CD4-positive, alpha-beta T cell treated with Interleukin-10 for 1 hour (primary cell): ENCODE measurements around the gene TMEM244.
"Not testable (repeated sequence)": the region's sequence is repeated elsewhere in the genome, so short reads cannot be mapped to it uniquely, and the experiment has no call there.

Source experiments
- DNase-seq: peaks from one replicate; pipeline ENCODE4 v3.0.0-alpha.2; 2020

TMEM244 gene

GRCh38 chr6:129860908-129861665 lies at the start of gene TMEM244:
Gene TMEM244 (minus strand): TSS chr6:129861315. CDS start chr6:129861188, 127 bp downstream.
- DNase-seq: peak; percentile 48

- DNase-seq: no peak
Observed at GRCh38 chr6:129908858-129909257, 47.7 kb upstream of the TMEM244 start.

GRCh38 chr6:129908356-129908755 lies 47.2 kb upstream of the TMEM244 start:
- DNase-seq: no peak

GRCh38 chr6:129906515-129907077 lies 45.5 kb upstream of the TMEM244 start:
- DNase-seq: no peak

GRCh38 chr6:129903082-129903481 lies 42.0 kb upstream of the TMEM244 start:
- no peak for DNase-seq

- DNase-seq: no peak
Observed at GRCh38 chr6:129902681-129903080, 41.6 kb upstream of the TMEM244 start.

GRCh38 chr6:129901910-129902309 lies 40.8 kb upstream of the TMEM244 start:
- no peak for DNase-seq

GRCh38 chr6:129895692-129896091 lies 34.6 kb upstream of the TMEM244 start:
- no peak for DNase-seq

- DNase-seq: no peak
Observed at GRCh38 chr6:129894921-129895320, 33.8 kb upstream of the TMEM244 start.

GRCh38 chr6:129893640-129894039 lies 32.5 kb upstream of the TMEM244 start:
- peak; percentile 47 for DNase-seq

GRCh38 chr6:129890701-129891100 lies 29.6 kb upstream of the TMEM244 start:
- no peak for DNase-seq

- DNase-seq: no peak
Observed at GRCh38 chr6:129890164-129890563, 29.0 kb upstream of the TMEM244 start.

GRCh38 chr6:129889580-129889979 lies 28.5 kb upstream of the TMEM244 start:
- DNase-seq: no peak

- no peak for DNase-seq
Observed at GRCh38 chr6:129886401-129887155, 25.5 kb upstream of the TMEM244 start.

- DNase-seq: no peak
Observed at GRCh38 chr6:129884211-129884610, 23.1 kb upstream of the TMEM244 start.

GRCh38 chr6:129882510-129883023 lies 21.5 kb upstream of the TMEM244 start:
- peak; percentile 14 for DNase-seq

- not testable (repeated sequence) for DNase-seq
Observed at GRCh38 chr6:129877894-129878293, 16.8 kb upstream of the TMEM244 start.

- no peak for DNase-seq
Observed at GRCh38 chr6:129875610-129876520, 14.8 kb upstream of the TMEM244 start.

- no peak for DNase-seq
Observed at GRCh38 chr6:129874837-129875236, 13.7 kb upstream of the TMEM244 start.

GRCh38 chr6:129872586-129872985 lies 11.5 kb upstream of the TMEM244 start:
- no peak for DNase-seq

- no peak for DNase-seq
Observed at GRCh38 chr6:129871221-129871620, 10.1 kb upstream of the TMEM244 start.

GRCh38 chr6:129867403-129867802 lies 6.3 kb upstream of the TMEM244 start:
- DNase-seq: no peak

- no peak for DNase-seq
Observed at GRCh38 chr6:129866688-129867087, 5.6 kb upstream of the TMEM244 start.
